Sigmoid colon (tissue), 7 donors: ENCODE measurements around the gene PDE11A. TPM values are rescaled to one million over a fixed set of nuclear protein-coding genes. Genes with fewer than 3 reads are reported as not detected.
"Not testable (repeated sequence)": the region's sequence is repeated elsewhere in the genome, so short reads cannot be mapped to it uniquely, and the experiment has no call there.

Experiments
- DNase-seq: peaks from one replicate; pipeline ENCODE4 v3.0.0-alpha.2; 2019
- H3K27ac ChIP-seq, 4 donors: fragments of 200-600 bp; sonication (generic); one replicate each; pipeline ENCODE4 v1.5.1; 2016 to 2019; ENCODE audit warnings: mild to moderate bottlenecking in 1 of 4
- H3K27me3 ChIP-seq, 3 donors: fragments of 200-600 bp; sonication (generic); one replicate each; pipeline ENCODE4 v1.5.1; 2019; ENCODE audit warnings: mild to moderate bottlenecking in 1 of 3
- H3K36me3 ChIP-seq, 4 donors: fragments of 200-600 bp; sonication (generic); one replicate each; pipeline ENCODE4 v1.5.1; 2016 to 2019
- H3K4me1 ChIP-seq, 4 donors: fragments of 200-600 bp; sonication (generic); one replicate each; pipeline ENCODE4 v1.5.1; 2017 to 2019
- H3K4me3 ChIP-seq, 4 donors: fragments of 200-600 bp; sonication (generic); one replicate each; pipeline ENCODE4 v1.5.1; 2017 to 2019; ENCODE audit warnings: mild to moderate bottlenecking in 2 of 4, moderate library complexity in 1 of 4
- H3K9me3 ChIP-seq, 4 donors: fragments of 200-600 bp in 3 of 4; sonication (generic) in 3 of 4; one replicate each; pipeline versions ENCODE4 v1.5.1 to v1.6.1; 2013 to 2019
- CTCF ChIP-seq, 4 experiments: fragments of 450-650 bp in 3 of 4; fragments of 200-600 bp in 1 of 4; IDR thresholded peaks; one replicate each; pipeline ENCODE4 v1.5.1; 2016 to 2019; ENCODE audit warnings: antibody characterized with exemption in 4 of 4, mild to moderate bottlenecking in 3 of 4, moderate library complexity in 2 of 4
- EP300 ChIP-seq, 4 donors: sonication (generic); formaldehyde crosslinking; IDR thresholded peaks; one replicate each; pipeline ENCODE4 v1.6.1; 2017; ENCODE audit warnings: antibody characterized with exemption in 4 of 4
- POLR2A ChIP-seq, 2 donors: fragments of 450-650 bp; IDR thresholded peaks; one replicate each; pipeline ENCODE4 v1.6.1; 2016; ENCODE audit warnings: antibody characterized with exemption in 2 of 2, mild to moderate bottlenecking in 2 of 2, moderate library complexity in 2 of 2
- POLR2AphosphoS5 ChIP-seq, 4 donors: sonication (generic); formaldehyde crosslinking; IDR thresholded peaks; one replicate each; pipeline ENCODE4 v1.6.1; 2017; ENCODE audit warnings: antibody characterized with exemption in 4 of 4
- WGBS, 2 donors: extraction: QIAGEN DNeasy Blood & Tissue Kit; methylation state at CpG; one replicate each; pipeline ENCODE4 v1.1.7; 2013; 5-methylcytosine and 5-hydroxymethylcytosine counted together
- intact Hi-C: fragments of 100-400 bp; cut with DNase I; formaldehyde crosslinking; loops from one replicate; pipeline ENCODE4 v1.15.1; 2023
- polyA plus RNA-seq, 3 donors: library from polyadenylated mRNA; stranded (reverse); fragments of 200-250 nt; gene quantifications; one replicate each; pipeline ENCODE4 v1.2.3, GENCODE V29; 2013
- total RNA-seq, 4 donors: library from RNA; depleted of rRNA; stranded (reverse); fragments of >200 nt; gene quantifications; one replicate each; pipeline ENCODE4 v1.1.0, GENCODE V29; 2016
- donor health status: healthy with polysubstance abuse.
- donor health status: Bipolar disorder and iron deficiency.
- donor health status: healthy.

The PDE11A gene
- total and polyA plus RNA-seq, 7 donors, result 0.57 to 16.8 (median 4.3) TPM; not detected in 2

GRCh38 chr2:178088774-178089270, 16.2 kb upstream of the PDE11A start:
- 47 to 59% methylated on average over 6 of the region's 6 CpGs for WGBS, 2 donors
- H3K27me3 ChIP-seq, result no peaks in the 10 kb centered on the region
- H3K4me3 ChIP-seq, result no peak overlapping the region
- no peaks in the 10 kb centered on the region for H3K9me3 ChIP-seq
- H3K27ac ChIP-seq, result no peak overlapping the region
- H3K4me1 ChIP-seq, result no peaks in the 10 kb centered on the region
- no peaks in the 10 kb centered on the region for H3K36me3 ChIP-seq
- intact Hi-C loops, result no loop called here
- no peak for TF ChIP-seq EP300 (IDR thresholded peaks at IDR 0.05)
- no peak for TF ChIP-seq POLR2A (IDR thresholded peaks at IDR 0.05)
- no peak for TF ChIP-seq POLR2AphosphoS5 (IDR thresholded peaks at IDR 0.05)
- TF ChIP-seq CTCF (IDR thresholded peaks at IDR 0.05), result no peak
- no peak for DNase-seq

GRCh38 chr2:178084273-178084672, 11.7 kb upstream of the PDE11A start:
- H3K9me3 ChIP-seq, result no peaks in the 10 kb centered on the region
- whole genome bisulfite sequencing, 2 donors, result 78 to 84% methylated on average over 3 of the region's 3 CpGs
- H3K4me3 ChIP-seq, result no peak overlapping the region
- no peak overlapping the region for H3K27ac ChIP-seq
- H3K27me3 ChIP-seq, result no peaks in the 10 kb centered on the region
- no peaks in the 10 kb centered on the region for H3K4me1 ChIP-seq
- TF ChIP-seq POLR2AphosphoS5 (IDR thresholded peaks at IDR 0.05), result no peak
- no peak for TF ChIP-seq CTCF (IDR thresholded peaks at IDR 0.05)
- no peak for TF ChIP-seq EP300 (IDR thresholded peaks at IDR 0.05)
- TF ChIP-seq POLR2A (IDR thresholded peaks at IDR 0.05), result no peak
- intact Hi-C loops, result no loop called here
- H3K36me3 ChIP-seq, result no peaks in the 10 kb centered on the region
- DNase-seq, result no peak

- no peak for DNase-seq
- intact Hi-C loops, result no loop called here
- H3K27me3 ChIP-seq, result no peaks in the 10 kb centered on the region
- TF ChIP-seq EP300 (IDR thresholded peaks at IDR 0.05), result no peak
- no peak for TF ChIP-seq POLR2AphosphoS5 (IDR thresholded peaks at IDR 0.05)
- no peak for TF ChIP-seq POLR2A (IDR thresholded peaks at IDR 0.05)
- TF ChIP-seq CTCF (IDR thresholded peaks at IDR 0.05), result no peak
- no peaks in the 10 kb centered on the region for H3K36me3 ChIP-seq
- no peaks in the 10 kb centered on the region for H3K9me3 ChIP-seq
- H3K4me3 ChIP-seq, result no peak overlapping the region
- no peaks in the 10 kb centered on the region for H3K4me1 ChIP-seq
- no peak overlapping the region for H3K27ac ChIP-seq
- 81 to 83% methylated on average over 3 of the region's 3 CpGs for WGBS, 2 donors
Observed at GRCh38 chr2:178082408-178083045, 9.9 kb upstream of the PDE11A start.

- DNase-seq, result not testable (repeated sequence)
- 78 to 87% methylated on average over 3 of the region's 3 CpGs for WGBS, 2 donors
Observed at GRCh38 chr2:178079279-178079678, 6.7 kb upstream of the PDE11A start.

GRCh38 chr2:178076130-178076529, 3.6 kb upstream of the PDE11A start:
- Histone ChIP-seq H3K9me3 (no peaks in the 10 kb centered on the region), H3K4me1 (peaks cover 0 to 16% (median 10%) of the 10 kb centered on the region in 4 donors), H3K36me3 (no peaks in the 10 kb centered on the region), H3K27ac (no peak overlapping the region), H3K27me3 (no peaks in the 10 kb centered on the region), H3K4me3 (no peak overlapping the region)
- no peak for TF ChIP-seq EP300 (IDR thresholded peaks at IDR 0.05)
- TF ChIP-seq POLR2AphosphoS5 (IDR thresholded peaks at IDR 0.05), result no peak
- DNase-seq, result no peak
- intact Hi-C loops, result loop anchor here (10.0 kb wide), 1 partner anchor 91 kb away; no protein-coding TSS in a partner anchor

More at GRCh38 chr2:178079279-178079678, 6.7 kb upstream of the PDE11A start:
- not testable (repeated sequence) for H3K27me3 ChIP-seq, H3K9me3 ChIP-seq, H3K36me3 ChIP-seq, H3K27ac ChIP-seq, H3K4me3 ChIP-seq, H3K4me1 ChIP-seq
- intact Hi-C loops, result loop anchor here (10.0 kb wide), 1 partner anchor 94 kb away; no protein-coding TSS in a partner anchor

GRCh38 chr2:178075006-178075326, 2.4 kb upstream of the PDE11A start:
- H3K27ac ChIP-seq, result no peak overlapping the region
- DNase-seq, result no peak
- 88 to 95% methylated on average over 1 of the region's 1 CpG for WGBS, 2 donors
- H3K4me1 ChIP-seq, result peaks cover 0 to 16% (median 10%) of the 10 kb centered on the region in 4 donors
- H3K27me3 ChIP-seq, result no peaks in the 10 kb centered on the region
- H3K36me3 ChIP-seq, result no peaks in the 10 kb centered on the region
- intact Hi-C loops, result loop anchor here (10.0 kb wide), 1 partner anchor 90 kb away; no protein-coding TSS in a partner anchor
- H3K9me3 ChIP-seq, result no peaks in the 10 kb centered on the region
- H3K4me3 ChIP-seq, result no peak overlapping the region
- no peak for TF ChIP-seq CTCF (IDR thresholded peaks at IDR 0.05)
- no peak for TF ChIP-seq POLR2AphosphoS5 (IDR thresholded peaks at IDR 0.05)
- no peak for TF ChIP-seq EP300 (IDR thresholded peaks at IDR 0.05)
- TF ChIP-seq POLR2A (IDR thresholded peaks at IDR 0.05), result no peak
